Transverse colon (tissue), 4 donors: ENCODE measurements around the gene COMMD3. TPM values are rescaled to one million over a fixed set of nuclear protein-coding genes. Genes with fewer than 3 reads are reported as not detected.

Source experiments
- DNase-seq: peaks from one replicate; pipeline ENCODE4 v3.0.0-alpha.2; 2019
- H3K27ac ChIP-seq, 4 donors: fragments of 200-600 bp; sonication (generic); 2 replicates each; pipeline ENCODE4 v1.5.1; 2016 to 2018; ENCODE audit warnings: inconsistent platforms in 4 of 4
- H3K27me3 ChIP-seq: fragments of 200-600 bp; sonication (generic); 2 replicates; pipeline ENCODE4 v1.5.1; 2017; ENCODE audit warnings: inconsistent platforms
- H3K36me3 ChIP-seq, 4 donors: fragments of 200-600 bp; sonication (generic); 2 replicates each; pipeline ENCODE4 v1.5.1; 2017 to 2019; ENCODE audit warnings: inconsistent platforms in 4 of 4
- H3K4me1 ChIP-seq, 4 donors: fragments of 200-600 bp; sonication (generic); 2 replicates each; pipeline ENCODE4 v1.5.1; 2017 to 2020; ENCODE audit warnings: inconsistent platforms in 4 of 4
- H3K4me3 ChIP-seq, 4 donors: fragments of 200-600 bp; sonication (generic); 1 replicate in 1 of 4; 2 replicates in 3 of 4; pipeline versions ENCODE4 v1.5.1 to v1.6.1; 2017 to 2019; ENCODE audit warnings: inconsistent platforms in 4 of 4
- H3K9me3 ChIP-seq, 2 donors: fragments of 200-600 bp; sonication (generic); 2 replicates each; pipeline ENCODE4 v1.5.1; 2017 to 2019; ENCODE audit warnings: inconsistent platforms in 2 of 2
- EP300 ChIP-seq: sonication (generic); formaldehyde crosslinking; IDR thresholded peaks from one replicate; pipeline ENCODE4 v1.6.1; 2017; ENCODE audit warnings: antibody characterized with exemption, low read depth
- POLR2A ChIP-seq: fragments of 450-650 bp; IDR thresholded peaks from one replicate; pipeline ENCODE4 v1.6.1; 2016; ENCODE audit warnings: antibody characterized with exemption, mild to moderate bottlenecking, moderate library complexity
- POLR2AphosphoS5 ChIP-seq, 3 donors: sonication (generic); formaldehyde crosslinking; IDR thresholded peaks; one replicate each; pipeline ENCODE4 v1.6.1; 2016; ENCODE audit warnings: antibody characterized with exemption in 3 of 3
- WGBS, 2 donors: methylation state at CpG; one replicate each; pipeline ENCODE4 v1.1.5; 2018; ENCODE audit warnings: low coverage in 1 of 2; 5-methylcytosine and 5-hydroxymethylcytosine counted together
- in situ Hi-C, 4 donors: fragments of 200-750 bp; cut with MboI; loops; one replicate each; pipeline versions ENCODE4 v1.15.0 to v1.15.1; 2017; ENCODE audit warnings: low sequenced_read_pairs in 3 of 4, low pct_ligation_motif_present in 1 of 4, low pct_unique_long_range_greater_than_20kb in 1 of 4
- intact Hi-C: fragments of 100-400 bp; cut with DNase I; formaldehyde crosslinking; loops from one replicate; pipeline ENCODE4 v1.15.1; 2023; ENCODE audit warnings: low total_unique reads
- total RNA-seq, 4 donors: library from RNA; depleted of rRNA; stranded (reverse); fragments of >200 nt; gene quantifications; one replicate each; pipeline ENCODE4 v1.1.0, GENCODE V29; 2016
- TF ChIP-seq, protein P1 (sequence below), 5 experiments: fragments of 200-600 bp in 3 of 5; fragments of 450-650 bp in 2 of 5; sonication (generic) in 3 of 5; IDR thresholded peaks; 1 replicate in 2 of 5; 2 replicates in 3 of 5; pipeline ENCODE4 v1.5.1; 2016 to 2017; ENCODE audit warnings: antibody characterized with exemption in 5 of 5, inconsistent platforms in 3 of 5, mild to moderate bottlenecking in 2 of 5, moderate library complexity in 1 of 5

COMMD3 gene
- total RNA-seq, 4 donors from 2014 or later: 3.0 to 35.1 (median 18.3) TPM

- H3K4me1 ChIP-seq: peaks cover 3 to 35% (median 14%) of the 10 kb centered on the region in 4 donors
- in situ Hi-C loops: loop anchor here in 2 of 4 donors (10.0 to 25.0 kb wide), 4 partner anchors 71 to 803 kb away; partner anchors contain the start of gene DNAJC1 (in 2 of the 2)
Observed at GRCh38 chr10:22315455-22316285, 518 bp upstream of the COMMD3 start.

DNA sequence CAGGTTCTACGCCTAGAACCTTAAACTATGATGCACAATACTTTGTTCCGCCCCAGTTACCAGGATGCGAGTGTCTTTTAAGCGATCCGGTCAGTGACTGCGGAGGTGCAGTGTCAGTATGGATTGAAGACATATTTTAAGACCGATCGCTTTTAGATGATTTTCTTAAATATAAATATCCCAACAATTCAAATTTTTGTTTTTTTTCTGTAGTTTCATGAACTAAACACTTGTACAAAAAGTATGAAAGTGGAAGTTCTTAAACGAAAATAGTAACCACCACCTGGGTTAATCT, 835 bp downstream of the COMMD3 start:
- Histone ChIP-seq H3K36me3 (no peaks in the 10 kb centered on the region), H3K4me1 (peaks cover 3 to 36% (median 14%) of the 10 kb centered on the region in 4 donors), H3K9me3 (no peaks in the 10 kb centered on the region), H3K4me3 (peak overlapping the region; percentile 56 to 98 (median 89)), H3K27ac (peak overlapping the region; percentile 96 to 99 (median 97)), H3K27me3 (peaks cover 1% of the 10 kb centered on the region)
- 6 to 21% methylated on average over 7 to 9 of the region's 9 CpGs for WGBS, 2 donors
- in situ Hi-C loops (loop anchor here in 2 of 4 donors (10.0 to 25.0 kb wide), 4 partner anchors 72 to 805 kb away; partner anchors contain the start of gene DNAJC1 (in 2 of the 2)), intact Hi-C loops (no loop called here)
- DNase-seq: peak; percentile 48
- no peak for TF ChIP-seq EP300
- peak in 2 of 3 donors; percentile 45 to 56 for TF ChIP-seq POLR2AphosphoS5 (IDR thresholded peaks at IDR 0.05)
- TF ChIP-seq, protein P1, sequence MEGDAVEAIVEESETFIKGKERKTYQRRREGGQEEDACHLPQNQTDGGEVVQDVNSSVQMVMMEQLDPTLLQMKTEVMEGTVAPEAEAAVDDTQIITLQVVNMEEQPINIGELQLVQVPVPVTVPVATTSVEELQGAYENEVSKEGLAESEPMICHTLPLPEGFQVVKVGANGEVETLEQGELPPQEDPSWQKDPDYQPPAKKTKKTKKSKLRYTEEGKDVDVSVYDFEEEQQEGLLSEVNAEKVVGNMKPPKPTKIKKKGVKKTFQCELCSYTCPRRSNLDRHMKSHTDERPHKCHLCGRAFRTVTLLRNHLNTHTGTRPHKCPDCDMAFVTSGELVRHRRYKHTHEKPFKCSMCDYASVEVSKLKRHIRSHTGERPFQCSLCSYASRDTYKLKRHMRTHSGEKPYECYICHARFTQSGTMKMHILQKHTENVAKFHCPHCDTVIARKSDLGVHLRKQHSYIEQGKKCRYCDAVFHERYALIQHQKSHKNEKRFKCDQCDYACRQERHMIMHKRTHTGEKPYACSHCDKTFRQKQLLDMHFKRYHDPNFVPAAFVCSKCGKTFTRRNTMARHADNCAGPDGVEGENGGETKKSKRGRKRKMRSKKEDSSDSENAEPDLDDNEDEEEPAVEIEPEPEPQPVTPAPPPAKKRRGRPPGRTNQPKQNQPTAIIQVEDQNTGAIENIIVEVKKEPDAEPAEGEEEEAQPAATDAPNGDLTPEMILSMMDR (IDR thresholded peaks at IDR 0.05): no peak

More at GRCh38 chr10:22315455-22316285, 518 bp upstream of the COMMD3 start:
- Histone ChIP-seq H3K9me3 (no peaks in the 10 kb centered on the region), H3K27ac (peak overlapping the region; percentile 96 to 99 (median 97)), H3K27me3 (no peaks in the 10 kb centered on the region), H3K36me3 (no peaks in the 10 kb centered on the region), H3K4me3 (peak overlapping the region; percentile 83 to 98 (median 91))
- no peak for DNase-seq
- WGBS, 2 donors: 1 to 13% methylated on average over 7 to 38 of the region's 53 CpGs
- intact Hi-C loops: loop anchor here (2.0 kb wide), 1 partner anchor 83 kb away; no protein-coding TSS in a partner anchor
- TF ChIP-seq, protein P1 (IDR thresholded peaks at IDR 0.05): no peak
- TF ChIP-seq POLR2A (no peak), POLR2AphosphoS5 (IDR thresholded peaks at IDR 0.05) (no peak), EP300 (no peak)

- no peak for DNase-seq
- TF ChIP-seq POLR2A (no peak), POLR2AphosphoS5 (IDR thresholded peaks at IDR 0.05) (no peak), EP300 (no peak)
- TF ChIP-seq, protein P1 (IDR thresholded peaks at IDR 0.05): no peak
- Histone ChIP-seq H3K9me3 (no peaks in the 10 kb centered on the region), H3K4me1 (peaks cover 7 to 45% (median 17%) of the 10 kb centered on the region in 4 donors), H3K27ac (peak overlapping the region; percentile 96 to 99 (median 97)), H3K4me3 (peak overlapping the region in 1 of 4 donors; percentile 95), H3K36me3 (no peaks in the 10 kb centered on the region), H3K27me3 (peaks cover 11% of the 10 kb centered on the region)
- 81 to 92% methylated on average over 5 to 6 of the region's 6 CpGs for WGBS, 2 donors
- in situ Hi-C loops (loop anchor here in 2 of 4 donors (10.0 to 25.0 kb wide), 4 partner anchors 73 to 806 kb away; partner anchors contain the start of gene DNAJC1 (in 2 of the 2)), intact Hi-C loops (no loop called here)
Observed at GRCh38 chr10:22317771-22318565, 1.8 kb downstream of the COMMD3 start.

- Histone ChIP-seq H3K4me1 (peaks cover 7 to 53% (median 17%) of the 10 kb centered on the region in 4 donors), H3K36me3 (no peaks in the 10 kb centered on the region), H3K4me3 (no peak overlapping the region), H3K27ac (no peak overlapping the region), H3K27me3 (peaks cover 19% of the 10 kb centered on the region), H3K9me3 (no peaks in the 10 kb centered on the region)
- DNase-seq: no peak
- intact Hi-C loops (no loop called here), in situ Hi-C loops (loop anchor here in 2 of 4 donors (10.0 to 25.0 kb wide), 4 partner anchors 74 to 806 kb away; partner anchors contain the start of gene DNAJC1 (in 2 of the 2))
- WGBS, 2 donors: 97% methylated on average over 3 of the region's 3 CpGs
- TF ChIP-seq POLR2AphosphoS5 (IDR thresholded peaks at IDR 0.05): no peak
- no peak for TF ChIP-seq POLR2A
- TF ChIP-seq EP300: no peak
- TF ChIP-seq, protein P1 (IDR thresholded peaks at IDR 0.05): no peak
Observed at GRCh38 chr10:22318772-22319171, 2.6 kb downstream of the COMMD3 start.
